Measurements from ENCODE around the gene SERPING1. TPM values are rescaled to one million over a fixed set of nuclear protein-coding genes. Genes with fewer than 3 reads are reported as not detected.

The SERPING1 gene
- total and polyA plus RNA-seq, 5 donors = 181 to 294 (median 216) TPM

- ATAC-seq = peak; percentile 21 to 25
- no peaks in the 10 kb centered on the region for H3K9me3 ChIP-seq (ENCODE audit: control insufficient read depth, low read length)
- WGBS = 11% methylated on average over 15 of the region's 15 CpGs
- intact Hi-C loops (cut with DNase I) = loop anchor here in 2 of 4 donors (5.0 kb wide), 2 partner anchors 80 to 110 kb away; partner anchors contain the start of gene YPEL4 (in 2 of the 2)
- no peak for DNase-seq
- peak overlapping the region; percentile 88 for H3K4me3 ChIP-seq (ENCODE audit: low read length)
- peaks cover 6% of the 10 kb centered on the region for H3K4me1 ChIP-seq (ENCODE audit: control insufficient read depth, insufficient read depth, low read length)
- peak overlapping the region; percentile 66 for H3K27ac ChIP-seq (ENCODE audit: low read length)
- no peaks in the 10 kb centered on the region for H3K27me3 ChIP-seq (ENCODE audit: control insufficient read depth, insufficient read depth)
These were observed 30.5 kb upstream of the SERPING1 start for GRCh38 chr11:57566905-57567514.

DNA sequence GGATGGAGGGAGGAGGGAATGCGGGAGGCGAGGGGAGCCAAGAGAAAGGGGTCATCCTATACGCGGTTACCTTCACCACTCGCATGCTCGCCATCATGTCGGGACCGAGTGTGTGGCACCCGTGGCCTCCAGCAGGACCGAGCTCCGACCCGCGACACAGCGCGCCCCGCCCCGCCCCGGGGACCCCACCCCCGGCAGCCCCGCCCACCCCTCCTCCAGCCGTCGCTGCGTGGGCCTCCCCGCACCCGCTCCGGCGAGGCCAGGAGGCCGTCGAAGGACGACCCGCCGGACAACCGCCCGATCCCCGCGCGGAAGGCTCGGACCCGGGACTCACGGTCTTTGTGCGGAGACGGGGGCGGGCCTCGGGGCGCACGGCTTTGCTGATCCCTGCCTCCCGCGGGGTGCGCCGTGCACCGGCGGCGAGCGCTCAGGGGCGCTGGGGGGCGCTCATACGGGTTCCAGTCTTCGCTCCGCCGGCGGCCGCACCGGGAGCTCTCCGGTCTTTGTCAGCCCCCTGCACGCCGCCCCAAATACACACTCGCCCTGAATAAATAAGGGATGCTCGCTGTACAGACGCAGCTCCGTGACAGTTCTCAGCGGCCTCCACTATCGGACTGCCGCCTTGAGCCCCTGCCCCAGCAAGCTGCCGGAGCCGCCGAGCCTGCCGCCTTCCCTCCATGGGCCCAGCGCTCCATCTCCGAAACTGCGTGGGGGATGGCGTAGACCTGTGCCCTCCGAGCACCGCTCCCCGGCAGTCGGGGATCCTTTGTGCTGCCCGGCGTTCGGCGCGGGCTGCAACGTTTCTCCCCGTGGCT is 29.8 kb upstream of the SERPING1 start, which contains the start of gene UBE2L6:
Gene UBE2L6 (minus strand): TSS at position 158 of the 815 bp plus-strand sequence. CDS start 61 bp downstream, at position 97.
- WGBS = under 1% methylated on average over 92 of the region's 92 CpGs
- H3K4me3 ChIP-seq (ENCODE audit: low read length) = peak within 1 kb of the TSS; percentile 88
- intact Hi-C loops (cut with DNase I) = loop anchor here in 3 of 4 donors (2.0 to 5.0 kb wide), 3 partner anchors 77 to 110 kb away; partner anchors contain the start of gene YPEL4 (in 2 of the 3)
- DNase-seq = peak; percentile 85 to 96 (median 93)
- peak within 1 kb of the TSS; percentile 66 for H3K27ac ChIP-seq (ENCODE audit: low read length)
- peaks cover 6% of the 10 kb centered on the region for H3K4me1 ChIP-seq (ENCODE audit: control insufficient read depth, insufficient read depth, low read length)
- H3K27me3 ChIP-seq (ENCODE audit: control insufficient read depth, insufficient read depth) = no peaks in the 10 kb centered on the region
- peak; percentile 86 to 87 for ATAC-seq
- H3K9me3 ChIP-seq (ENCODE audit: control insufficient read depth, low read length) = no peaks in the 10 kb centered on the region

DNA sequence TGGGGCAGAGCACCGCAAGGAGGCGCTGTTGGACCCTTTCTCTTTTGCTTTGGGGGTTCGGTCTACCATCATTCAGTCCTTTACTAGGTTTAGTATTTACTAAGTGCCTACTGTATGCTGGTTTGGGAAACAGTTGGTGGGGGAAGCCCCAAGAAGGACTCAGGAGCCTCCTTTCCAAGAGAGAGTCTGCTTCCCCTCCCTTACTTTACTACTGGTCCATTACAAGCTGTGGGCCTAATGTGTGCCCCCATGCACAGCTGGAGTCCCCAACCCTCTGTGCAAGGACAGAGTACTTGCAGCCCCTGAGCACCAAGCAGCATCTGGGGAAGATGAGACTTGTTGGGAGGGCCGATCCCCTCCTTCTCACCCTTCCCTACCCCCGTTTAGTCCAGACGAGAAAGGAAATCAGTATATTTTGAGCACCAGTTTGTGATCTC is 29.1 kb upstream of the SERPING1 start:
- intact Hi-C loops (cut with DNase I) = loop anchor here in 3 of 4 donors (2.0 to 5.0 kb wide), 3 partner anchors 76 to 111 kb away; partner anchors contain the start of gene YPEL4 (in 2 of the 3)
- 23% methylated on average over 6 of the region's 6 CpGs for WGBS
- peaks cover 6% of the 10 kb centered on the region for H3K4me1 ChIP-seq (ENCODE audit: control insufficient read depth, insufficient read depth, low read length)
- H3K9me3 ChIP-seq (ENCODE audit: control insufficient read depth, low read length) = no peaks in the 10 kb centered on the region
- H3K4me3 ChIP-seq (ENCODE audit: low read length) = peak overlapping the region; percentile 88
- H3K27me3 ChIP-seq (ENCODE audit: control insufficient read depth, insufficient read depth) = no peaks in the 10 kb centered on the region
- ATAC-seq (peak in 1 of 2 donors; percentile 17), DNase-seq (no peak)
- no peak overlapping the region for H3K27ac ChIP-seq (ENCODE audit: low read length)

DNA sequence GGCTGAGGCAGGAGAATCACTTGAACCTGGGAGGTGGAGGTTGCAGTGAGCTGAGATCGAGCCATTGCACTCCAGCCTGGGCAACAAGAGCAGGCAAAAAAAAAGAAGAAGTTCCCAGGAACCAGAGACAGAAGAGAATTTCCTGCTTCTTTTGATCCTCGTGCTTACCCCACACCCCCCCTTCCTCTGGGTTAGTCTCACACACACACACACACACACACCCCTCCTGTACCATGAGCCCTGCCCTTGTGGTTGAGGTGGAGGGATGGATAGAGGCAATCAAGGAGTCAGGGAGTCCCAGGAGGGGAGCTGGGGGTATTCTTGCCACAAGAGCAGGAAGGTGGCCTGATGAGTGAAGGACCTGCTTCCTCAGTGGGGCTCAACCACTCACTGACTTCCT is 25.9 kb upstream of the SERPING1 start:
- intact Hi-C loops (cut with DNase I) = no loop called here
- Histone ChIP-seq H3K4me1 (ENCODE audit: control insufficient read depth, insufficient read depth, low read length) (peaks cover 4% of the 10 kb centered on the region), H3K9me3 (ENCODE audit: control insufficient read depth, low read length) (no peaks in the 10 kb centered on the region)

DNA sequence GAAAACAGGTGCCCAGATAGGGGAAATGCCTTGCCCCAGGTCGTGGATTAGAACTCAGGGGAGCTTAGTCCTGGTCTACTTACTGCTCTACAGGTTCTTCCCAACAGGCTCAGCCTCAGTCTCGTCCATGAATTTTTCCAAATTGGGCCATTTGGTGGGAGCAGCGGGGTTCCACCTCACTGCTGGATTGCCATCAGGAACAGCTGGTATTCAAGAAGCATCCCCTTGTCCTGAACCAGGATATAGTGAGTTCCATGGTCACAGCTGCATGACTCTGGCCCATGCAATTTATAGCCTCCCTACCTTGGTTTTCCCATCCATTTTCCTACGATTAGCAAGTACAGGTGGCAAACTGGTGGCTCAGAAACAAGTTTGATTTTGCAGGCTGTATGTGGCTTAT is 23.4 kb upstream of the SERPING1 start:
- H3K27me3 ChIP-seq (ENCODE audit: control insufficient read depth, insufficient read depth) = no peaks in the 10 kb centered on the region
- H3K9me3 ChIP-seq (ENCODE audit: control insufficient read depth, low read length) = no peaks in the 10 kb centered on the region
- WGBS = 51% methylated on average over 4 of the region's 4 CpGs
- no peak overlapping the region for H3K27ac ChIP-seq (ENCODE audit: low read length)
- intact Hi-C loops (cut with DNase I) = no loop called here
- DNase-seq = no peak
- no peak overlapping the region for H3K4me3 ChIP-seq (ENCODE audit: low read length)
- no peak for ATAC-seq
- no peaks in the 10 kb centered on the region for H3K4me1 ChIP-seq (ENCODE audit: control insufficient read depth, insufficient read depth, low read length)

More for the DNA sequence above, 25.9 kb upstream of the SERPING1 start:
- Histone ChIP-seq H3K27me3 (ENCODE audit: control insufficient read depth, insufficient read depth) (no peaks in the 10 kb centered on the region), H3K4me3 (ENCODE audit: low read length) (no peak overlapping the region), H3K27ac (ENCODE audit: low read length) (no peak overlapping the region)
- DNase-seq (no peak), ATAC-seq (no peak)
- 57% methylated on average over 2 of the region's 2 CpGs for WGBS

DNA sequence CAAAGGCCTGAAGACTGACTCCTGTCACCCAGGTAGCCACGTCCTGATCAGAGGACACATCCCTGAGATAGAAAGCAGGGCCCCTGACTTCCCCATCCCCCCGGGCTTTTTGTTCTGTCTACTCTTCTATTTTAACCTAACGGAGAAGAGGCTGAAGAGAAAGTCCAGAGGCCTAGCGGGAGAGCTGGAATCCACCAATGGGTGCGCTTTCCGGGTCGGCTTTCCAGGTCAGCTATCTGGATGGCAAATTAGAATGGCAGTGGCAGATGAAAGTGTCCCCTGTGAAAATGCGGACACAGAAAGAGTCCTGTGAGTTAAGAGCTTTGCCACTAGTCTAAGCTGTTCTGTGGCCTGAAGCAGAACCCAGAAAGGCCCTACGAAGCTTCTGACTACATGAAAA is 13.1 kb upstream of the SERPING1 start:
- Histone ChIP-seq H3K4me1 (ENCODE audit: control insufficient read depth, insufficient read depth, low read length) (no peaks in the 10 kb centered on the region), H3K9me3 (ENCODE audit: control insufficient read depth, low read length) (no peaks in the 10 kb centered on the region), H3K4me3 (ENCODE audit: low read length) (no peak overlapping the region), H3K27ac (ENCODE audit: low read length) (no peak overlapping the region), H3K27me3 (ENCODE audit: control insufficient read depth, insufficient read depth) (no peaks in the 10 kb centered on the region)
- DNase-seq (no peak), ATAC-seq (no peak)
- WGBS = 68% methylated on average over 9 of the region's 9 CpGs
- intact Hi-C loops (cut with DNase I) = no loop called here

DNA sequence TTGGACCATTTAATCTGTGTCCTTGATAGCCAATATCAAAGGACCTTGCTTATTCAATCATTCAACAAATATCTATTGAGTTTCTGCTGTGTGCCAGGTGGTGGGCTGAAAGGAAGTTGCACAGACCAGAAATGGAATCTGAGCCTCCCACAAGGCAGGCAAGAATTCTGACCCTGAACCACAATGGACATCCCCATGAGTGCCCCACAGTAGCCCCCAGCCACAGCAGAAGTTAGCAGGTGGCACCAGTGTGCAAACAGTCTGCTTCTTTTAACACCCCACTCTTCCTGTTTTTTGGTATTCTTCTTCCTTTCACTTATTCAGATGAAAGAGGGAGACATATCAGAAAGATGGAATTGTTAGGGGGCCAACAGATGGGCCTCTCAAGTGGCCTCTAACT is 12.2 kb upstream of the SERPING1 start:
- H3K27me3 ChIP-seq (ENCODE audit: control insufficient read depth, insufficient read depth) = no peaks in the 10 kb centered on the region
- H3K4me1 ChIP-seq (ENCODE audit: control insufficient read depth, insufficient read depth, low read length) = no peaks in the 10 kb centered on the region
- H3K4me3 ChIP-seq (ENCODE audit: low read length) = no peak overlapping the region
- DNase-seq (no peak), ATAC-seq (no peak)
- no peaks in the 10 kb centered on the region for H3K9me3 ChIP-seq (ENCODE audit: control insufficient read depth, low read length)
- H3K27ac ChIP-seq (ENCODE audit: low read length) = no peak overlapping the region
- intact Hi-C loops (cut with DNase I) = no loop called here

DNA sequence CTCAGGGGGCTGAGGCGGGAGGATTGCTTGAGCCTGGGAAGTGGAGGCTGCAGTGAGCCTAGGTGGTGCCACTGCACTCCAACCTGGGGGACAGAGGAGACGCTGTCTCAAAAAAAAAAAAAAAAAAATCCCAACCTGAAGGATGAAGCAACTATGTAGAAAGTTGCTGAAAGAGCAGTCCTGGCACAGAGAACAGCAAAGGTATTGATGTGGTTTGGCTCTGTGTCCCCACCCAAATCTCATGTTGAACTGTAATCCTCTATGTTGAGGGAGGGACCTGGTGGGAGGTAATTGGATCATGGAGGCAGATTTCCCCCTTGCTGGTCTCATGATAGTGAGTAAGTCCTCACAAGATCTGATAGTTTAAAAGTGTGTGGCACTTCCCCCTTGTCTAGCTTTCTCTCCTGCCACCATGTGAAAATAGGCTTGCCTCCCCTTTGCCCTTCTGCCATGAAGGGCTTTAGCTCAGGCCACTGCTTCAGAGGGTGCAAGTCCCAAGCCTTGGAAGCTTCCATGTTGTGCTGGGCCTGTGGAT is 10.7 kb upstream of the SERPING1 start:
- no peak overlapping the region for H3K4me3 ChIP-seq (ENCODE audit: low read length)
- intact Hi-C loops (cut with DNase I) = no loop called here
- WGBS = 48% methylated on average over 2 of the region's 2 CpGs
- H3K9me3 ChIP-seq (ENCODE audit: control insufficient read depth, low read length) = no peaks in the 10 kb centered on the region
- ATAC-seq = no peak
- no peaks in the 10 kb centered on the region for H3K27me3 ChIP-seq (ENCODE audit: control insufficient read depth, insufficient read depth)
- no peak for DNase-seq
- no peaks in the 10 kb centered on the region for H3K4me1 ChIP-seq (ENCODE audit: control insufficient read depth, insufficient read depth, low read length)
- H3K27ac ChIP-seq (ENCODE audit: low read length) = no peak overlapping the region

DNA sequence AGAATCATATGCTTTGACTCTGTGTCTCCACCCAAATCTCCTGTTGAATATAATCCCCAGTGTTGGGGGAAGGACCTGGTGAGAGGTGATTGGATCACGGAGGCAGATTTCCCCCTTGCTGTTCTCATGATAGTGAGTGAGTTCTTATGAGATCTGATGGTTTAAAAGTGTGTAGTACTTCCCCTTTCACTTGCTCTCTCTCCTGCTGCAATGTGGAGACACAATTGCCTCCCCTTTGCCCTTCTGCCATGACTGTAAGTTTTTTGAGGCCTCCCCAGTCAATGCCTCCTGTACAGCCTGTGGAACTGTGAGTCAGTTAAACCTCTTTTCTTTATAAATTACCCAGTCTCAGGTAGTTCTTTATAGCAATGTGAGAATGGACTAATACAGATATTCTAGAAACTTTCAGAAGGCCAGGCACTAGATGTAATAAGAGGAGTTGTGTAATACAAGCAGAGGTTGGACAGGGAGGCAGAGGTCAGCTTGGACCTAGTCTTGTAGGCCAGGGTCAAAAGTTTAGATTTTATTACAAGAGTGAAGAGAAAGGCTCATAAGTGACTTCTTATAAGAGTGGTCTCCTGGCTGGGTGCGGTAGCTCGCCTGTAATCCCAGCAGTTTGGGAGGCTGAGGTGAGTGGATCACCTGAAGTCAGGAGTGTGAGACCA is 9.3 kb upstream of the SERPING1 start:
- Histone ChIP-seq H3K4me3 (ENCODE audit: low read length) (no peak overlapping the region), H3K4me1 (ENCODE audit: control insufficient read depth, insufficient read depth, low read length) (no peaks in the 10 kb centered on the region), H3K27ac (ENCODE audit: low read length) (no peak overlapping the region), H3K27me3 (ENCODE audit: control insufficient read depth, insufficient read depth) (no peaks in the 10 kb centered on the region), H3K9me3 (ENCODE audit: control insufficient read depth, low read length) (no peaks in the 10 kb centered on the region)
- intact Hi-C loops (cut with DNase I) = no loop called here
- ATAC-seq = no peak
- 86% methylated on average over 3 of the region's 3 CpGs for WGBS
- DNase-seq = no peak

DNA sequence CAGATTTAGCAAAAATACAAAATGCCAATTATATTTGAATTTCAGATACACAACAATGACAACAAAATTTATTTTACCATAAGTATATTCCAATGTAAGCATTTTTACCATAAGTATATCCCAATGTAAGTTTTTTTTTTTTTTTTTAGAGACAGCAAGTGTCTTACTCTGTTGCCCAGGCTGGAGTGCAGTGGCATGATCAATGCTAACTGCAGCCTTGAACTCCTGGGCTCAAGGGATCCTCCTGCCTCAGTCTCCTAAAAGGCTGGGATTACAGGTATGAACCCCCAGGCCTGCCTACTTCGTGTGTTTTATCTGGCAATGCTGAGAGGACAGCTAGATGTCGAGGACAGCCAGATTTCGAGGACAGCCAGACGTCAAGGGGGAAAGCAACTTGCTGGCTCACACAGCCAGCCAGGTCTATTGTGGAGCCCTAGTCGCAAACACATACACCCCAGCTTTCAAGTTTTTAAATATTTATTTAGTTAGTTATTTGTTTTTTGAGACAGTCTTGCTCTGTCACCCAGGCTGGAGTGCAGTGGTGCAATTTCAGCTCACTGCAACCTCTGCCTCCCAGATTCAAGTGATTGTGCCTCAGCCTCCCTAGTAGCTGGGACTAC is 1.1 kb upstream of the SERPING1 start:
- intact Hi-C loops (cut with DNase I) = no loop called here
- H3K4me3 ChIP-seq (ENCODE audit: low read length) = no peak overlapping the region
- no peak for DNase-seq
- H3K27me3 ChIP-seq (ENCODE audit: control insufficient read depth, insufficient read depth) = no peaks in the 10 kb centered on the region
- no peaks in the 10 kb centered on the region for H3K4me1 ChIP-seq (ENCODE audit: control insufficient read depth, insufficient read depth, low read length)
- H3K9me3 ChIP-seq (ENCODE audit: control insufficient read depth, low read length) = no peaks in the 10 kb centered on the region
- no peak for ATAC-seq
- H3K27ac ChIP-seq (ENCODE audit: low read length) = peak overlapping the region; percentile 36
- 75% methylated on average over 5 of the region's 5 CpGs for WGBS

All from right cardiac atrium (tissue), 5 donors.